ENCODE measurements around the gene KRTAP5-2.
A peak's percentile ranks its signal among the peaks of the same experiment; 100 is the strongest.
"Not testable (repeated sequence)": the region's sequence is repeated elsewhere in the genome, so short reads cannot be mapped to it uniquely, and the experiment has no call there.

The KRTAP5-2 gene

DNA sequence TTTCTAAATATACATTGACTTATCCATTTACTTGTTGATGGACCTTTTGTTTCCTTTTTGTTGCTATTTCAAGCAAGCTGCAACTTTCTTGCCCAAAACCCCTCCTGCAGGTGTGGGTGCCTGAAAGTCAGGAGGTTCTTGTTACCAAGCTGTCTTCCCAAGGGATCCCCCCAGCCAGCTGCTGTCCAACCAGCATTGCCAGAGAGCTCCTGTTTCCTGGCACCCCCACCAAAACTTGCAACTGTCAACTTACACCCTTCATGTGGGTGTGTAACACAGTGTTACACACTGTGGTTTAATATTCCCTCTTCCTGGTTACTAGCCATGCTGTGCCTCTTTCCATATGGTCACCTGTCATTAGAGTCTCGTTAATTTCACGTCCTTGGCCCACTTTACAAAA lies 11.4 kb downstream of the KRTAP5-2 start:
- no peak for DNase-seq

DNA sequence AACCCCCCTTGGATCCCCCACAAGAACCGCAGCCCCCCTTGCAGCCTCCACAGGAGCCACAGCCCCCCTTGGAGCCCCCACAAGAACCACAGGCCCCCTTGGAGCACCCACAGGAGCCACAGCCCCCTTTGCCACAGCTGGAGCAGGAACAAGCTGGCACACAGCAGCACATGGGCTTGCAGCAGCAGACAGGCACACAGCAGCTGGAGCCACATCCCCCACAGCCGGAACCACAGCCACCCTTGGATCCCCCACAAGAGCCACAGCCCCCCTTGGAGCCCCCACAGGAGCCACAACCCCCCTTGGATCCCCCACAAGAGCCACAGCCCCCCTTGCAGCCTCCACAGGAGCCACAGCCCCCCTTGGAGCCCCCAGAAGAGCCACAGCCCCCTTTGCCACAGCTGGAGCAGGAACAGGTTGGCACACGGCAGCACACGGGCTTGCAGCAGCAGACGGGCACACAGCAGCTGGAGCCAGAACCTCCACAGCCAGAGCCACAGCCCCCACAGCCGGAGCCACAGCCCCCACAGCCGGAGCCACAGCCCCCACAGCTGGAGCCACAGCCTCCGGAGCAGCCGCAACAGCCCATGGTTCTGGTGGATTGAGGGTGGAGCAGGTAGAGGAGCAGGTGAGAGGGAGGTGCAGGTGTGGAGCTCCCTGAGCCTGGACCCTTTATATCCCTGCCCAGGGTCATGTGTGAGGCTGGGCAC lies 13.3 kb downstream of the KRTAP5-2 start, which contains the start of gene KRTAP5-1:
Gene KRTAP5-1, minus strand, starts transcription at position 623 of the 710 bp plus-strand sequence. Its CDS starts 34 bp downstream, at position 589.
- DNase-seq = not testable (repeated sequence)

DNA sequence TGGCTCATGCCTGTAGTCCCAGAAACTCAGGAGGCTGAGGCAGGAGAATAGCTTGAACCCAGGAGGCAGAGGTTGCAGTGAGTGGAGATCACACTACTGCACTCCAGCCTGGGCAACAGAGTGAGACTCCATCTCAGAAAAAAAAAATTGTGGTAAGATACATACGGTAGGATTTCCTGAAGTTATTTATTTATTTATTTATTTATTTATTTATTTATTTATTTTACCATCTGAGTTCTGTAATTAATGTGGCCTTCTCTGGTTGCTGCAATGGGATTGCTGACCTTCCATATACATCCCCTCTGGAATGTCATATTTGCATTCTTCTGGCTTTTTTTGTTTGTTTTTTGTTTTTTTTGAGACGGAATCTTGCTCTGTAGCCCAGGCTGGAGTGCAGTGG lies 15.2 kb downstream of the KRTAP5-2 start:
- DNase-seq = not testable (repeated sequence)

- no peak for DNase-seq
Observed at GRCh38 chr11:1581976-1582375, 16.1 kb downstream of the KRTAP5-2 start.

- DNase-seq = no peak
Observed at GRCh38 chr11:1576825-1577224, 21.3 kb downstream of the KRTAP5-2 start.

DNA sequence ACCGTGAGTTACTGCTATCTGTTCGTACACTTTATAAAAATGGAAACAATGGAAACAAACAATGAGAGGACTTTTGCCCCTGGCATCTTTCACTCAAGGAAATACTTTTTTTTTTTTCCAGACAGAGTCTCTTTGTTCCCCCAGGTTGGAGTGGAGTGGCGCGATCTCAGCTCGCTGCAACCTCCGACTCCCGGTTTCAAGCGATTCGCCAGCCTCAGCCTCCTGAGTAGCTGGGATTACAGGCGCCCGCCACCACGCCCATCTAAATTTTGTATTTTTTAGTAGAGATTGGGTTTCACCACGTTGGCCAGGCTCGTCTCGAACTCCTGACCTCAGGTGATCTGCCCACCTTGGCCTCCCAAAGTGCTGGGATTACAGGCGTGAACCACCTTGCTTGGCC lies 22.3 kb downstream of the KRTAP5-2 start:
- DNase-seq = not testable (repeated sequence)

GRCh38 chr11:1574933-1575242 lies 23.2 kb downstream of the KRTAP5-2 start:
- DNase-seq = no peak

DNA sequence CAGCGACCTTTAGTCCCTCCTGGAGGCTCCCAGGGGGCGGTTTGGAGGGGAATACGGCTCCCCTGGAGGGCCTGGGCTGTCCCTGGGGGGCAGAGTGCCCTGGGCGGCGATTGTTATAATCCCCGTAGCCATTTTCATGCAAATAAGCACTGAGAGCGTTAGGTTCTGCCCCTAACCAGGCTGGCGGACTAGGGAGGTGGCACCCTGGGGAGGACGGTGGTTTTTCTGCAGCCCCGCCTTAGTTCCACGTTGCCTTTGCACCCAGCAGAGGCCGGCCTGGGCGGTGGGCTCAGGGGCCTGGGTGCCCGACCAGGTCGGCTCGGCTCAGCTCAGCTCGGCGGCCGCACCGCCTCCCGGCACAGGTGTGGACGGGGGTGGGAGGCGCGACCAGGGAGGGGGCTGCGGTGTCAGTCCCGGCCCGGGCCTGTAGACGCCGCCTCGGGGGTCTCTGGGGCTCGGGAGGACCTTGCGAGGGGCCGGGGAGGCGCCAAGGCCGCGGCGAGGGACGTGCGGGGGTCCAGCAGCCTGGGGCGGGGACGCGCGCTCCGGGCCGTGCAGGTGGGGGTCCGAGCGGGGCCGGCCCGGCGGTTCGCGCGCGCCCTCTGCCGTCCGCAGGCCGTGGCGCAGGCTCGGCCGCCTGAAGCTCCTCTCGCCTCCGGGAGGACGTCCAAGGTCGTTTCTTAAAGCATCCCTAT lies 23.7 kb downstream of the KRTAP5-2 start:
- peak; percentile 55 for DNase-seq

GRCh38 chr11:1573903-1574237 lies 24.2 kb downstream of the KRTAP5-2 start:
- peak; percentile 60 for DNase-seq

DNA sequence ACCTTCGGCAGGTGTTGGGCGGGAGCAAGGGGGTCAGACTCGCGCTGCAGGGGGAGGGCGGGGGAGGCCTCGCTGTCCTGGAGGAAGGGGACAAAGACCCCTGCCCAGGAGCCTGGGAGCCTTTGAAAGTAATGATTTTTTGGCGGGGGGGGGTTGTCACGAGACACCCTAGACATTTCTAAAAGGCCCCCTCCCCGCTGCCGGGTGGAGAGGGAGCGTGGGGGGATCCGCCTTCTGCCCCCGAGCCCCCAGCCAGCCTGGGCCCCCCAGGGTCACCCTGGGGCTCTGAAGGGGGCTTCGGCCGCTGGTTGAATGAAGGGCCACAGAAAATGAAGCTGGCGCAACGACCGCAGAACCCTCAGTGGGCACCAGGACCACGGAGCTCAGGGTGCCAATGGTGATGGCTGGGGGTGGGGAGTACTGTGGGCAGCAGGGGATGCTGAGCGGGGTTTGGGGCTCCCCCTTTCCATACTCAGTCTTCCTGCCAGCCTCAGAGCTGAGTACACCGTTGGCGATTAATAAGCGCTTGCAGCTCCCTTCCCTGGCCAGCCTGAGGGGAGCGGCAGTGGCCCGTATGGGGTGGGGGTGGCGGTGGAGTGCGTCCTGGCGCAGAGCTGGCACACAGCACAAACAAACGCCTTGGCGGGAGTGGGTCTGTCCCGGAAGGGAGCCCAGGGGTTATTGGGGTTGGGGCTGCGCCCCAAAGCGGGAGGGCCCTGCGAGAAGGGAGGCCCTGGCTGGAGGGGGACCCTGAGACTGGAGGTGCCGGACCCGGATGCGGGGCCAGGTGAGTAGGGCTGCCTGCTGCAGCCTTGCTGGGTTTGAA lies 24.8 kb downstream of the KRTAP5-2 start:
- DNase-seq = no peak

DNA sequence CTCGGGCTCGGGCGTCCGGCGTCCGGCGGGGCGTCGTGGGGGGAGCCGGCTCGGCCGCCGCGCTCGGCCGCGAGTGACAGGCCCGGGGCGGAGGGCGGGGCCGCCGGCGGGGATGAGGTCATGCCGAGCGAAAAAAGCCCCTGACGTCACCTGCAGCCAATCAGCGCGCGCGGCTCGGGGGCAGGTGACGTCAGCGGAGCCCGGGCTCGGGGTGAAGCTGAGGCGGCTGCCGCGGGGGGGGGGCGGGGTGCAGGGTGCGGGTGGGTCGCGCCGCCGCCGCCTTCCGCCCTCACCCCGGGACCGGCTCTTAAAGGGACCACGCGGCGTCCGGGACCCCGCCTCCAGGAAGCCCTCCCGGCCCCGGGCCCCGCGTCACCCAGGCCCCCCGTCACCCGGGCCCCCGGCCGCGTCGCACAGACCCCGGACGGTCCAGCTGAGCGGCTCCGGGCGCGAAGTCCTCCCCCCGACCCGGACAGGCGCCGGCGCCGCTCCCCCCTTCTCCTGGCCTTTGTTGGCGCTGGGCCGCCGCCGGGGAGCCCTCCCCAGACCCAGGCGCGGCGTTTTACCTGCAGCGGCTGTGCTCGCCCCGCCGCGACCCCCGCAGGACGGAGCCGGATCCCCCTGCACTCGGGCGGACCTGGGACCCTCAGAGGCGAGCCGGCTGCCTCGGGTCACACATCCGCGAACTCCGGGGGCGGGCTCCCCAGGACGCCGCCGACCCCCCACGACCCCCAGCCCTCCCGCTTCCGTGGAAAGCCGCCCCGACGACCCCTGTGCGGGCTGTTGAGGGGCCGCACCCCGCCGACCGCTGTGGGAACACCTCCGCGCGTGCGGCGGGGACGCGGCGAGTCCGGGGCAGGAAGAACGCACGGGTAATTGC lies 25.7 kb downstream of the KRTAP5-2 start, which contains the start of gene DUSP8:
Gene DUSP8, minus strand, starts transcription at position 75 of the 880 bp plus-strand sequence. CDS start 6,445 bp downstream, outside the sequence.
- peak; percentile 58 for DNase-seq

- DNase-seq = no peak
Observed at GRCh38 chr11:1571760-1572196, 26.3 kb downstream of the KRTAP5-2 start.

GRCh38 chr11:1570896-1571759 lies 27.0 kb downstream of the KRTAP5-2 start:
- DNase-seq = no peak

- DNase-seq = no peak
Observed at GRCh38 chr11:1570531-1570895, 27.6 kb downstream of the KRTAP5-2 start.

- no peak for DNase-seq
Observed at GRCh38 chr11:1570001-1570453, 28.1 kb downstream of the KRTAP5-2 start.

DNA sequence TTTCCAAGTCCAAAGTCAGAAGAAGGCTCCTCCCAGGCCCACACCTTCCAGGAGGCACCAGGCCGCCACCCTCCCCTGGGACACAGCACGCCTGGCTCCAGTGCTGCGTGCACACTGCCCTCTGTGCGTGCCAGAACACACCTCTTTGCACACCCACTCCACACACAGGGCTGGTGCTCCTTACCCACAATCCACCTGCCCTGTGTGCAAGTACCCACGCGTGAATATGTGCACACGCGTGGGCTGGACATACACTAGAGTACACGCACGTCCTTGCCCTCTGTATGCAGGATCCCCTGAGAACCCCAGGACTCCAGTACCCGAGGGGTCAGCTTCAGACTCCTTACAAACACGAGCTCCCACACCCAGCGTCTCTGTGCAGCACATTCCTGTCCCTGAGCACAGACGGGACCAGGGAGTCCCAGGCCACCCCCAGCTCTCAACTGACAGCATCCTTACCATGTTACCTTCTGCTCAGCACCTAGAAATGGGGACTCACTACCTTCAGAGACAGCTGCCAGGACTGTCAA lies 28.8 kb downstream of the KRTAP5-2 start:
- DNase-seq = no peak

GRCh38 chr11:1568441-1568911 lies 29.6 kb downstream of the KRTAP5-2 start:
- DNase-seq = no peak

GRCh38 chr11:1567721-1568100 lies 30.4 kb downstream of the KRTAP5-2 start:
- DNase-seq = no peak

DNA sequence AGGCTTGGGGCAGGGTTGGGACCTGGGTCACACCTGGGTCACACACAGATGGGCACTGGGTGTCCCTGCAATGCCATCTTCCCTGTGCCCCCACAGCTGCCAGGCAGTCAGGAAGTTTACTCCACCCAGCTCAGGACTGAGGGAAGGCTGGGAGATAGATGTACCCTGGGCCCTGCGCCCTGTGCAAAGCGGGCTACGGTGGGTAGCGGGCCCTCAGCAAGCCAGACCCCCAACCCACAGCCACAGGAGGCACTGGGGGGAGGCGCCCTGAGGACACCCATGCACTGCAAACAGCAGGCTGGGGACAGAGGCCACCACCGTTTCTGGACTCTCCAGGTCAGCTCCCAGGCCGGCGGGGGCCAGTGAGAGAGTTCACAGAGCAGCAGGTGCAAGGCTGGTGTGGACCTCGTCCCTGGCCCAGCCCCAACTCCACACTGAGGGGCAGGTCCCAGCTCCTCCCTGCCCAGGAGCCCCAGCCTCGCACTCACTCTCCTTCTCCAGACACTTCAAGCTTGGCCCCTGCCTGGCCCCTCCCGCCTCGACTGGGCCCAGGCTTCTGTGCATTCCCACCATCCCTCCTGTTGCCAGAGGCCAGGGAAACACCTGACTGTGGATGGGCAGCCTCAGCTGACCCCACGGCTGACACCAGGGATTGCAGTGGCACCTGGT lies 30.9 kb downstream of the KRTAP5-2 start:
- DNase-seq = no peak

DNA sequence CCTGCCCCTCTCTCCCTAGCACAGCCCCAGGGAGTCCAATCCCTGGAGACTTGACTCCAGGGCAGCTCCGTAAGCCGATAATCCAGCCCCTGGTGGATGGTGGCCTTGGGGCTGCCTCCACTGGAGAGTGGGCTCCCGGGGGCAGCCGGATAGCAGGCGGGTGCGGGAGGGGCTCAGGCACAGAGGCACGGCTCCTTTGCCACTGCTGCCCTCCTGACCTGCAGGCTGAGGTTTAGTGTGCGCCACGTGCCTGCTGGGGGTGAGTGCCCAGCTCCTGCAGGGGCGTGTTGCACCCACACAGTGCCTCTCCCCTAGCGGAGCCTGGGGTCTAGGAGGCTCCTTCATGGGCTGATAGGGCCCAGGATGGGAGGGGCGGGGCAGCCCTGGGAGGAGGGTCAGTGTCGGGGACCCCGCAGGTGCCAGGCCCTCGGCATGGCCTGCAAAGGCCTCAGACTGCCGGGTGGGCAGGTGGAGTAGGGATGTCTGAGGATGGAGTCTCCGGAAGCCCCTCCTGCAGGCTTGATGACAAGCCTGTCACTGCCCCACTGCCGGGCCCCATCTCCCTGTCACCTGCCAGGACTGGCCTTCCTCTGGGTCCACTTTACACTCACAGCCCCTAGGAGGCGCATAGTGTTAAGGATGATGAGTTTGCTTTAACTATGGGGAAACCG lies 31.6 kb downstream of the KRTAP5-2 start:
- DNase-seq = no peak

Measured in NCI-H2029 treated with DMSO at 0.1 percent for 48 hours (cell line).